AG10803 (cell line): ENCODE data around the gene CACNA2D1.
A peak's percentile ranks its signal among the peaks of the same experiment; 100 is the strongest.

Experiments
- DNase-seq: peaks from one replicate; pipeline ENCODE4 v3.0.0; 2010; ENCODE audit warnings: low read depth
- H3K4me3 ChIP-seq: 2 replicates; pipeline ENCODE4 v1.5.1; 2011; ENCODE audit warnings: mild to moderate bottlenecking, low read length, control low read depth
- CTCF ChIP-seq: conservative IDR thresholded peaks from 2 replicates; pipeline ENCODE4 v1.5.1; 2011; ENCODE audit warnings: mild to moderate bottlenecking, low read length, control low read depth, inconsistent platforms

Gene CACNA2D1

DNA sequence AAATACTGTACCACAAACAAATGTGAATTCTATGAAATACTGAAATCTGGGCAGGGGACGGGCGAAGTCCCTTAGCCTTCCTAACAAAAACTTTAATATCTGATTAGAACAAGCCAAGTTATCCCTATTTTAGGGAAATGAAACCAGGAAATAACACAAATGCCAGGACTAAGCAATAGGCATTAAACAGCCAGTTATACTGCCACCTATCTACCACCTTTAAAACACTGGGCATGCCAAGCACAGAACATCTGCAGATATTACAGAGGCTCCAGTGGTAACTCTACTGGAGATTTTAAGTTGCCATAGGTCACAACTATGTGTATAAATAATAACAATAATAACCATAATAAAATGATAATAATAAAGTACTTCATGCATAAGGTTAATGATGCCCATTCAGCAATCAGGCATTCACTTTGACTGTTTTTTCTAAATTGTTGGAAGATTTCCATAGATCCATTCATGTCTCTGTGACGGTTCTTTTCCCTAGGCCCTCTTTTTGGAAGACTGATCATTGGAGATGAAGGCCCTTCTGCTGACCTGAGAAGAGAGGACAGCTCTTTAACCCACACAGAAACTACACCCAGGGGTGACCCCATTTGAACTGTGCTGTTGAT is 195.7 kb downstream of the CACNA2D1 start:
- DNase-seq, result peak; percentile 12
- no peak overlapping the region for H3K4me3 ChIP-seq
- TF ChIP-seq CTCF, result peak; percentile 51

- DNase-seq, result no peak
- no peak for TF ChIP-seq CTCF
- no peak overlapping the region for H3K4me3 ChIP-seq
Measured at GRCh38 chr7:82244947-82245517, 198.5 kb downstream of the CACNA2D1 start.

DNA sequence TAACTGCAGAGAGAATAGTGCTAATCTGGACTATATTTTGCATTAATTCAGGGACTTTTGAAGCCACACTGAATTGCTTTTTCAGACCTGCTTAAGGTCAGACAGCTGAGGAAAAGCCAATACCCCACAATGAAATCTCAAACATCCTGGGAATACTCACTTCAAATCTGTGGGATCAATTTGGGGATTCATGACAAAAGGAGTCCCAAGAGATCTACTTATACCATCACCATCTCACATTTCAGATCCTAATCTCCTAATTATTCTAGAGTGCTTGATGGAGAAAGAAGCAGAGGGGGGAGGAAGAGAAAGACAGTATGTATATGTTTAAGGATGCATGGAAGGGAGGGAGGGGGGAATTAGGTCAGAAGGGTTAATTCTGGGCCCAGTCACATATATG is 202.2 kb downstream of the CACNA2D1 start:
- no peak for DNase-seq
- no peak for TF ChIP-seq CTCF
- H3K4me3 ChIP-seq, result no peak overlapping the region

GRCh38 chr7:82235713-82236112 is 207.9 kb downstream of the CACNA2D1 start:
- TF ChIP-seq CTCF, result no peak
- DNase-seq, result no peak
- no peak overlapping the region for H3K4me3 ChIP-seq

- TF ChIP-seq CTCF, result peak; percentile 74
- no peak overlapping the region for H3K4me3 ChIP-seq
- DNase-seq, result peak; percentile 54
Measured at GRCh38 chr7:82234457-82235049, 209.0 kb downstream of the CACNA2D1 start.

DNA sequence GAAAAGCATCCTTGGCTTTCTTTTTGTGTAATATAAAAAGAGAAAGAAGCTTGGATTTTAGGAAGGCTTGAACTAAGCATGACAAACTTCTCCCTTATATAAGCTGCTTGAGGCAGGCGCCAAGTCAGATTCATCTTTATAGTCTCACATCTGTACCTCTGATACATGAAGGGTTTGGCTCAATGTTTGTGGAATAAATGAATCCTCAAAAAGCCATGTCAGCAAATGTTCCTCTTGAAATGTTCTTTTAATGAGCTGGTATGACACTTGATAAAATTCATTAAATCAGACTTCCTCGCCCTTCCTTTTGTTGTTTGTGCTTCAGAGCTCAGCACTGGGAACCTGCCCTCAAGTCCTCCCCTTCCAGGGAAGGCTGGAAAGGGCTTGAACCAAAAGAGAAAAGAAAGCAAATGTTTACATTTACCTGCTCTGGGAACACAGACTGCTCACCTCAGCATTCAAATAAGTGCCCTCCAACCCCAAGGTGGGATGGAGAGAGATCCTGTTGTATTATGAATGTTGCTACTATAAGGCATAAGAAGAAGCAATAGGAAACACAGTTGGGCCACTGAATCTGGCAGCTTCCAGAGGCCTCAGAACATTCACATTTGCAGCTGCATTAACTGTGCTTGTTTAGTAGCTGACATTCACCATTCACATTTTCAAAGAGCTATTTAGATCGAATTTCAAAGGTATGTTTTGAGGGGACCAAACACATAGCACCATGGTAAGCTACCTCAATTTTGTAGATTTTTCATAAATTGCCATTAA is 212.6 kb downstream of the CACNA2D1 start:
- TF ChIP-seq CTCF, result no peak
- no peak overlapping the region for H3K4me3 ChIP-seq
- DNase-seq, result no peak

DNA sequence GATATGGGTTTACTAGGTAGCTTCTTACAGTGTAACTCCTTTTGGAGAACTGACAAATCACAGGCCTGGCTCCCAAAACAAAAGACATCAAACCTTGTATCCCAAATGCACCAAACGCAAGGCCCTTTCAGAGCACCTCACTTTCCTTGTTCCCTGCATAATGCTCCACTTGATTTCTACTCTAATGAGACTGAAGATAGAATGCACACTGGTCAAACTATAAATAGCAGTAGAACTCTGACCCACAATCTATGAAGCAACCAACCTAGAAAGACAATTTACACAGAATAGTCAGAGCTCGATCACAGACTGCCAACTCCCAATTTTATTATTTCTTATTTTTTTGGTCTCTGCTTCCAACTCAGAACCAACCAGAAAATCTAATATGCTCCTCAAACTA is 214.4 kb downstream of the CACNA2D1 start:
- no peak for DNase-seq
- no peak for TF ChIP-seq CTCF
- H3K4me3 ChIP-seq, result no peak overlapping the region
